ENCODE results near the gene GLIPR1L1.

Gene GLIPR1L1

GRCh38 chr12:75311369-75311768 is 23.1 kb upstream of the GLIPR1L1 start:
- WGBS (ENCODE audit: insufficient coverage, insufficient read length) = no CpG with 5 or more reads among the region's 3 CpGs
- DNase-seq (ENCODE audit: low read depth, low spot score) = no peak

GRCh38 chr12:75315518-75315917 is 19.0 kb upstream of the GLIPR1L1 start:
- H3K4me1 ChIP-seq (ENCODE audit: control insufficient read depth, insufficient read depth, low read length) = no peaks in the 10 kb centered on the region
- H3K9me3 ChIP-seq (ENCODE audit: control insufficient read depth, insufficient read depth, low read length) = no peaks in the 10 kb centered on the region
- H3K27me3 ChIP-seq (ENCODE audit: control insufficient read depth, insufficient read depth, low read length) = no peaks in the 10 kb centered on the region
- H3K27ac ChIP-seq (ENCODE audit: low read length) = no peak overlapping the region
- no peak for DNase-seq (ENCODE audit: low read depth, low spot score)
- no peak overlapping the region for H3K4me3 ChIP-seq (ENCODE audit: low read length)
- no peaks in the 10 kb centered on the region for H3K36me3 ChIP-seq (ENCODE audit: control insufficient read depth, insufficient read depth, low read length)

More at GRCh38 chr12:75311369-75311768, 23.1 kb upstream of the GLIPR1L1 start:
- Histone ChIP-seq H3K27ac (ENCODE audit: low read length) (no peak overlapping the region), H3K36me3 (ENCODE audit: control insufficient read depth, insufficient read depth, low read length) (no peaks in the 10 kb centered on the region), H3K27me3 (ENCODE audit: control insufficient read depth, insufficient read depth, low read length) (no peaks in the 10 kb centered on the region), H3K4me3 (ENCODE audit: low read length) (no peak overlapping the region), H3K4me1 (ENCODE audit: control insufficient read depth, insufficient read depth, low read length) (no peaks in the 10 kb centered on the region), H3K9me3 (ENCODE audit: control insufficient read depth, insufficient read depth, low read length) (no peaks in the 10 kb centered on the region)

GRCh38 chr12:75317784-75318183 is 16.7 kb upstream of the GLIPR1L1 start:
- no peak overlapping the region for H3K4me3 ChIP-seq (ENCODE audit: low read length)
- no peaks in the 10 kb centered on the region for H3K4me1 ChIP-seq (ENCODE audit: control insufficient read depth, insufficient read depth, low read length)
- no CpG with 5 or more reads among the region's 3 CpGs for WGBS (ENCODE audit: insufficient coverage, insufficient read length)
- no peak for DNase-seq (ENCODE audit: low read depth, low spot score)
- H3K27ac ChIP-seq (ENCODE audit: low read length) = no peak overlapping the region
- no peaks in the 10 kb centered on the region for H3K36me3 ChIP-seq (ENCODE audit: control insufficient read depth, insufficient read depth, low read length)
- no peaks in the 10 kb centered on the region for H3K9me3 ChIP-seq (ENCODE audit: control insufficient read depth, insufficient read depth, low read length)
- H3K27me3 ChIP-seq (ENCODE audit: control insufficient read depth, insufficient read depth, low read length) = no peaks in the 10 kb centered on the region

GRCh38 chr12:75322464-75322863 is 12.0 kb upstream of the GLIPR1L1 start:
- WGBS (ENCODE audit: insufficient coverage, insufficient read length) = no CpG with 5 or more reads among the region's 1 CpG
- Histone ChIP-seq H3K9me3 (ENCODE audit: control insufficient read depth, insufficient read depth, low read length) (no peaks in the 10 kb centered on the region), H3K27ac (ENCODE audit: low read length) (no peak overlapping the region), H3K27me3 (ENCODE audit: control insufficient read depth, insufficient read depth, low read length) (no peaks in the 10 kb centered on the region), H3K4me1 (ENCODE audit: control insufficient read depth, insufficient read depth, low read length) (no peaks in the 10 kb centered on the region), H3K36me3 (ENCODE audit: control insufficient read depth, insufficient read depth, low read length) (no peaks in the 10 kb centered on the region), H3K4me3 (ENCODE audit: low read length) (no peak overlapping the region)
- DNase-seq (ENCODE audit: low read depth, low spot score) = no peak

- H3K4me3 ChIP-seq (ENCODE audit: low read length) = no peak overlapping the region
- DNase-seq (ENCODE audit: low read depth, low spot score) = no peak
- WGBS (ENCODE audit: insufficient coverage, insufficient read length) = no CpG with 5 or more reads among the region's 3 CpGs
Measured at GRCh38 chr12:75323663-75324062, 10.8 kb upstream of the GLIPR1L1 start.

GRCh38 chr12:75327642-75328041 is 6.8 kb upstream of the GLIPR1L1 start:
- no CpG with 5 or more reads among the region's 1 CpG for WGBS (ENCODE audit: insufficient coverage, insufficient read length)
- H3K27me3 ChIP-seq (ENCODE audit: control insufficient read depth, insufficient read depth, low read length) = no peaks in the 10 kb centered on the region
- DNase-seq (ENCODE audit: low read depth, low spot score) = no peak

More at GRCh38 chr12:75323663-75324062, 10.8 kb upstream of the GLIPR1L1 start:
- Histone ChIP-seq H3K4me1 (ENCODE audit: control insufficient read depth, insufficient read depth, low read length) (no peaks in the 10 kb centered on the region), H3K9me3 (ENCODE audit: control insufficient read depth, insufficient read depth, low read length) (no peaks in the 10 kb centered on the region), H3K27ac (ENCODE audit: low read length) (no peak overlapping the region), H3K27me3 (ENCODE audit: control insufficient read depth, insufficient read depth, low read length) (no peaks in the 10 kb centered on the region), H3K36me3 (ENCODE audit: control insufficient read depth, insufficient read depth, low read length) (no peaks in the 10 kb centered on the region)

GRCh38 chr12:75329918-75330826 is 4.3 kb upstream of the GLIPR1L1 start, which contains the start of gene CAPS2:
Gene CAPS2, minus strand, starts transcription at chr12:75330324. Its CDS starts 3,826 bp downstream, at chr12:75326498.
- no CpG with 5 or more reads among the region's 40 CpGs for WGBS (ENCODE audit: insufficient coverage, insufficient read length)
- Histone ChIP-seq H3K9me3 (ENCODE audit: control insufficient read depth, insufficient read depth, low read length) (no peaks in the 10 kb centered on the region), H3K4me1 (ENCODE audit: control insufficient read depth, insufficient read depth, low read length) (0 out of 2 replicates have a peak, but pooled peaks cover 2% of the 10 kb centered on the region), H3K4me3 (ENCODE audit: low read length) (peak within 1 kb of the TSS; percentile 55; the same call in 1 of the 2 replicates), H3K27me3 (ENCODE audit: control insufficient read depth, insufficient read depth, low read length) (no peaks in the 10 kb centered on the region), H3K27ac (ENCODE audit: low read length) (no peak within 1 kb of the TSS), H3K36me3 (ENCODE audit: control insufficient read depth, insufficient read depth, low read length) (no peaks in the 10 kb centered on the region)
- DNase-seq (ENCODE audit: low read depth, low spot score) = no peak

More at GRCh38 chr12:75327642-75328041, 6.8 kb upstream of the GLIPR1L1 start:
- Histone ChIP-seq H3K4me1 (ENCODE audit: control insufficient read depth, insufficient read depth, low read length) (0 out of 2 replicates have a peak, but pooled peaks cover 2% of the 10 kb centered on the region), H3K27ac (ENCODE audit: low read length) (no peak overlapping the region), H3K9me3 (ENCODE audit: control insufficient read depth, insufficient read depth, low read length) (no peaks in the 10 kb centered on the region), H3K4me3 (ENCODE audit: low read length) (no peak overlapping the region), H3K36me3 (ENCODE audit: control insufficient read depth, insufficient read depth, low read length) (no peaks in the 10 kb centered on the region)

- H3K4me3 ChIP-seq (ENCODE audit: low read length) = no peak overlapping the region
- 100% methylated on average over 1 of the region's 1 CpG for WGBS (ENCODE audit: insufficient coverage, insufficient read length)
- no peak overlapping the region for H3K27ac ChIP-seq (ENCODE audit: low read length)
- H3K27me3 ChIP-seq (ENCODE audit: control insufficient read depth, insufficient read depth, low read length) = no peaks in the 10 kb centered on the region
- H3K4me1 ChIP-seq (ENCODE audit: control insufficient read depth, insufficient read depth, low read length) = no peaks in the 10 kb centered on the region
- H3K36me3 ChIP-seq (ENCODE audit: control insufficient read depth, insufficient read depth, low read length) = no peaks in the 10 kb centered on the region
- H3K9me3 ChIP-seq (ENCODE audit: control insufficient read depth, insufficient read depth, low read length) = no peaks in the 10 kb centered on the region
- DNase-seq (ENCODE audit: low read depth, low spot score) = no peak
Measured at GRCh38 chr12:75337905-75338304, 3.4 kb downstream of the GLIPR1L1 start.

GRCh38 chr12:75341873-75342272 is 7.4 kb downstream of the GLIPR1L1 start:
- no peak for DNase-seq (ENCODE audit: low read depth, low spot score)
- no peaks in the 10 kb centered on the region for H3K4me1 ChIP-seq (ENCODE audit: control insufficient read depth, insufficient read depth, low read length)

GRCh38 chr12:75345531-75345930 is 11.1 kb downstream of the GLIPR1L1 start:
- no peak for DNase-seq (ENCODE audit: low read depth, low spot score)
- no peaks in the 10 kb centered on the region for H3K4me1 ChIP-seq (ENCODE audit: control insufficient read depth, insufficient read depth, low read length)
- no peaks in the 10 kb centered on the region for H3K36me3 ChIP-seq (ENCODE audit: control insufficient read depth, insufficient read depth, low read length)
- no peaks in the 10 kb centered on the region for H3K9me3 ChIP-seq (ENCODE audit: control insufficient read depth, insufficient read depth, low read length)
- H3K27ac ChIP-seq (ENCODE audit: low read length) = no peak overlapping the region
- WGBS (ENCODE audit: insufficient coverage, insufficient read length) = no CpG with 5 or more reads among the region's 2 CpGs
- H3K27me3 ChIP-seq (ENCODE audit: control insufficient read depth, insufficient read depth, low read length) = no peaks in the 10 kb centered on the region
- H3K4me3 ChIP-seq (ENCODE audit: low read length) = no peak overlapping the region

More at GRCh38 chr12:75341873-75342272, 7.4 kb downstream of the GLIPR1L1 start:
- H3K9me3 ChIP-seq (ENCODE audit: control insufficient read depth, insufficient read depth, low read length) = no peaks in the 10 kb centered on the region
- no peak overlapping the region for H3K4me3 ChIP-seq (ENCODE audit: low read length)
- no peak overlapping the region for H3K27ac ChIP-seq (ENCODE audit: low read length)
- no peaks in the 10 kb centered on the region for H3K36me3 ChIP-seq (ENCODE audit: control insufficient read depth, insufficient read depth, low read length)
- H3K27me3 ChIP-seq (ENCODE audit: control insufficient read depth, insufficient read depth, low read length) = no peaks in the 10 kb centered on the region
- no CpG with 5 or more reads among the region's 5 CpGs for WGBS (ENCODE audit: insufficient coverage, insufficient read length)
